ENCODE data around the gene TERT.
"Not testable (repeated sequence)": the region's sequence is repeated elsewhere in the genome, so short reads cannot be mapped to it uniquely, and the experiment has no call there.

DNA sequence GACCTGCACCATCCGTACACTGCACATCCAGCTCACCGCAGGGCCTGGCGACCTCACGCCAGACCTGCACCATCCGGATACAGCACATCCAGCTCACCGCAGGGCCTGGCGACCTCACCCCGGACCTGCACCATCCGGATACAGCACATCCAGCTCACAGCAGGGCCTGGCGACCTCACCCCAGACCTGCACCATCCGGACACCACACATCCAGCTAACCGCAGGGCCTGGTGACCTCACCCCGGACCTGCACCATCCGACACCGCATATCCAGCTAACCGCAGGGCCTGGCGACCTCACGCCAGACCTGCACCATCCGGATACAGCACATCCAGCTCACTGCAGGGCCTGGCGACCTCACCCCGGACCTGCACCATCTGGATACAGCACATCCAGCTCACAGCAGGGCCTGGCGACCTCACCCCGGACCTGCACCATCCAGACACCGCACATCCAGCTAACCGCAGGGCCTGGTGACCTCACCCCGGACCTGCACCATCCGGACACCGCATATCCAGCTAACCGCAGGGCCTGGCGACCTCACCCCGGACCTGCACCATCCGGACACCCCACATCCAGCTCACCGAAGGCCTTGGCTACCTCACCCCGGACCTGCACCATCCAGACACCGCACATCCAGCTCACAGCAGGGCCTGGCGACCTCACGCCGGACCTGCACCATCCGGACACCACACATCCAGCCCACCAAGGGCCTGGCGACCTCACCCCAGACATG is 11.7 kb downstream of the TERT start:
- TF ChIP-seq, protein P1, sequence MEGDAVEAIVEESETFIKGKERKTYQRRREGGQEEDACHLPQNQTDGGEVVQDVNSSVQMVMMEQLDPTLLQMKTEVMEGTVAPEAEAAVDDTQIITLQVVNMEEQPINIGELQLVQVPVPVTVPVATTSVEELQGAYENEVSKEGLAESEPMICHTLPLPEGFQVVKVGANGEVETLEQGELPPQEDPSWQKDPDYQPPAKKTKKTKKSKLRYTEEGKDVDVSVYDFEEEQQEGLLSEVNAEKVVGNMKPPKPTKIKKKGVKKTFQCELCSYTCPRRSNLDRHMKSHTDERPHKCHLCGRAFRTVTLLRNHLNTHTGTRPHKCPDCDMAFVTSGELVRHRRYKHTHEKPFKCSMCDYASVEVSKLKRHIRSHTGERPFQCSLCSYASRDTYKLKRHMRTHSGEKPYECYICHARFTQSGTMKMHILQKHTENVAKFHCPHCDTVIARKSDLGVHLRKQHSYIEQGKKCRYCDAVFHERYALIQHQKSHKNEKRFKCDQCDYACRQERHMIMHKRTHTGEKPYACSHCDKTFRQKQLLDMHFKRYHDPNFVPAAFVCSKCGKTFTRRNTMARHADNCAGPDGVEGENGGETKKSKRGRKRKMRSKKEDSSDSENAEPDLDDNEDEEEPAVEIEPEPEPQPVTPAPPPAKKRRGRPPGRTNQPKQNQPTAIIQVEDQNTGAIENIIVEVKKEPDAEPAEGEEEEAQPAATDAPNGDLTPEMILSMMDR (IDR thresholded peaks at IDR 0.05), result not testable (repeated sequence)
- TF ChIP-seq POLR2A, EP300, POLR2AphosphoS5 (IDR thresholded peaks at IDR 0.05): not testable (repeated sequence)

Data from stomach (tissue), 4 donors.